DOHH2 (cell line): ENCODE results near the gene FAM168B.

Source experiments
- EZH2phosphoT487 ChIP-seq: fragments of 200-600 bp; sonication (generic); IDR thresholded peaks from 2 replicates; pipeline ENCODE4 v1.6.1; 2017; ENCODE audit warnings: borderline replicate concordance, mild to moderate bottlenecking, antibody characterized with exemption, low read length, moderate library complexity, mixed read lengths
- TF ChIP-seq, protein P1 (sequence below): fragments of 200-600 bp; sonication (generic); IDR thresholded peaks from one replicate; pipeline ENCODE4 v1.5.1; 2014; ENCODE audit warnings: antibody characterized with exemption, mild to moderate bottlenecking, low read depth, low read length; ENCODE audit not compliant: poor library complexity, severe bottlenecking

GRCh38 chr2:131050896-131051295 is 42.4 kb downstream of the FAM168B start:
- TF ChIP-seq, protein P1, sequence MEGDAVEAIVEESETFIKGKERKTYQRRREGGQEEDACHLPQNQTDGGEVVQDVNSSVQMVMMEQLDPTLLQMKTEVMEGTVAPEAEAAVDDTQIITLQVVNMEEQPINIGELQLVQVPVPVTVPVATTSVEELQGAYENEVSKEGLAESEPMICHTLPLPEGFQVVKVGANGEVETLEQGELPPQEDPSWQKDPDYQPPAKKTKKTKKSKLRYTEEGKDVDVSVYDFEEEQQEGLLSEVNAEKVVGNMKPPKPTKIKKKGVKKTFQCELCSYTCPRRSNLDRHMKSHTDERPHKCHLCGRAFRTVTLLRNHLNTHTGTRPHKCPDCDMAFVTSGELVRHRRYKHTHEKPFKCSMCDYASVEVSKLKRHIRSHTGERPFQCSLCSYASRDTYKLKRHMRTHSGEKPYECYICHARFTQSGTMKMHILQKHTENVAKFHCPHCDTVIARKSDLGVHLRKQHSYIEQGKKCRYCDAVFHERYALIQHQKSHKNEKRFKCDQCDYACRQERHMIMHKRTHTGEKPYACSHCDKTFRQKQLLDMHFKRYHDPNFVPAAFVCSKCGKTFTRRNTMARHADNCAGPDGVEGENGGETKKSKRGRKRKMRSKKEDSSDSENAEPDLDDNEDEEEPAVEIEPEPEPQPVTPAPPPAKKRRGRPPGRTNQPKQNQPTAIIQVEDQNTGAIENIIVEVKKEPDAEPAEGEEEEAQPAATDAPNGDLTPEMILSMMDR: no peak
- TF ChIP-seq EZH2phosphoT487: no peak
